PFSK-1 (cell line): ENCODE measurements around the gene PTPRT.

Experiments
- FOXP2 ChIP-seq: optimal IDR thresholded peaks from 2 replicates; pipeline ENCODE3; 2011; ENCODE audit warnings: borderline replicate concordance, control low read depth, inconsistent platforms; ENCODE audit not compliant: insufficient read depth; ENCODE audit errors: extremely low read length, extremely low read depth
- POLR2AphosphoS5 ChIP-seq: IDR thresholded peaks from 2 replicates; pipeline ENCODE4 v1.6.1; 2012; ENCODE audit warnings: low read depth, mild to moderate bottlenecking, control low read depth, low read length, moderate library complexity
- SIN3A ChIP-seq: IDR thresholded peaks from 2 replicates; pipeline ENCODE4 v1.6.1; 2012; ENCODE audit warnings: mild to moderate bottlenecking, low read length, moderate library complexity, borderline replicate concordance; ENCODE audit not compliant: insufficient read depth
- TAF1 ChIP-seq: IDR thresholded peaks from 2 replicates; pipeline ENCODE4 v1.6.1; 2012; ENCODE audit warnings: low read length, control low read depth, borderline replicate concordance; ENCODE audit not compliant: insufficient read depth
- TF ChIP-seq, protein P1 (sequence below), 2 experiments: IDR thresholded peaks; 2 replicates each; pipeline versions ENCODE4 v1.6.1 to v1.8.0; 2011 to 2012; ENCODE audit warnings: low read depth in 2 of 2, low read length in 2 of 2, control low read depth in 1 of 2, inconsistent platforms in 1 of 2, mild to moderate bottlenecking in 1 of 2, moderate library complexity in 1 of 2; ENCODE audit not compliant: insufficient read depth in 1 of 2

DNA sequence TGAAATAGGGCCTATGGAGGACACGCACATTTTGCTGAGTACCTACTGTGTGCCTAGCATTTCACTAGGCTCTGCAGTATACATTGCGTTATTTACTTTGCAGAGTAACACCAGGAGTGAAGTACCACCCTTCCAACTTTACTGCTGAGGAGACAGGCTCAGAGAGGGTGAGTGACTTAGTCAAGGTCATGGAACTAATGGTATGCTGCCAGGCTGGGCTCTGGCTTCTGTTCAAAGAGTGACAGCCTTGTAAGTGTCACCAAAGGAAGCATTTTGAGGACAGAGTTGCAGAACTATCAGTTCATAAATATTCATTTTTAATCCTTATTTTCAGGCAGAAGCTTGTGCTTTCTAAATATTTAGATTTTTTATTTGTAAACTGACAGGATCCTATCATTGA is 816.7 kb downstream of the PTPRT start:
- TF ChIP-seq, protein P1, sequence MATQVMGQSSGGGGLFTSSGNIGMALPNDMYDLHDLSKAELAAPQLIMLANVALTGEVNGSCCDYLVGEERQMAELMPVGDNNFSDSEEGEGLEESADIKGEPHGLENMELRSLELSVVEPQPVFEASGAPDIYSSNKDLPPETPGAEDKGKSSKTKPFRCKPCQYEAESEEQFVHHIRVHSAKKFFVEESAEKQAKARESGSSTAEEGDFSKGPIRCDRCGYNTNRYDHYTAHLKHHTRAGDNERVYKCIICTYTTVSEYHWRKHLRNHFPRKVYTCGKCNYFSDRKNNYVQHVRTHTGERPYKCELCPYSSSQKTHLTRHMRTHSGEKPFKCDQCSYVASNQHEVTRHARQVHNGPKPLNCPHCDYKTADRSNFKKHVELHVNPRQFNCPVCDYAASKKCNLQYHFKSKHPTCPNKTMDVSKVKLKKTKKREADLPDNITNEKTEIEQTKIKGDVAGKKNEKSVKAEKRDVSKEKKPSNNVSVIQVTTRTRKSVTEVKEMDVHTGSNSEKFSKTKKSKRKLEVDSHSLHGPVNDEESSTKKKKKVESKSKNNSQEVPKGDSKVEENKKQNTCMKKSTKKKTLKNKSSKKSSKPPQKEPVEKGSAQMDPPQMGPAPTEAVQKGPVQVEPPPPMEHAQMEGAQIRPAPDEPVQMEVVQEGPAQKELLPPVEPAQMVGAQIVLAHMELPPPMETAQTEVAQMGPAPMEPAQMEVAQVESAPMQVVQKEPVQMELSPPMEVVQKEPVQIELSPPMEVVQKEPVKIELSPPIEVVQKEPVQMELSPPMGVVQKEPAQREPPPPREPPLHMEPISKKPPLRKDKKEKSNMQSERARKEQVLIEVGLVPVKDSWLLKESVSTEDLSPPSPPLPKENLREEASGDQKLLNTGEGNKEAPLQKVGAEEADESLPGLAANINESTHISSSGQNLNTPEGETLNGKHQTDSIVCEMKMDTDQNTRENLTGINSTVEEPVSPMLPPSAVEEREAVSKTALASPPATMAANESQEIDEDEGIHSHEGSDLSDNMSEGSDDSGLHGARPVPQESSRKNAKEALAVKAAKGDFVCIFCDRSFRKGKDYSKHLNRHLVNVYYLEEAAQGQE (IDR thresholded peaks at IDR 0.05; ENCODE audit: insufficient read depth in 1 of 2, low read depth in 2 of 2, low read length in 2 of 2) = no peak
- TF ChIP-seq SIN3A (no peak), POLR2AphosphoS5 (no peak), TAF1 (no peak), FOXP2 (no peak)
